SK-N-SH (cell line): ENCODE results near the gene LCOR. TPM values are rescaled to one million over a fixed set of nuclear protein-coding genes. Genes with fewer than 3 reads are reported as not detected.

Experiments
- CTCF ChIA-PET: fragments of 300-600, 350-600 bp; formaldehyde crosslinking; extraction: SDS; loops from one replicate; lab custom pipeline; 2021; lab: Yijun Ruan, JAX
- POLR2A ChIA-PET: fragments of 350-600 bp; sonication (Branson Sonifier 250); formaldehyde crosslinking; extraction: SDS; loops from one replicate; lab custom pipeline; 2020; ENCODE audit warnings: antibody characterized with exemption, inconsistent platforms; lab: Yijun Ruan, JAX
- DNase-seq: peaks from one replicate; pipeline ENCODE4 v3.0.0; 2012
- H2AFZ ChIP-seq: fragments of 200-600 bp; sonication (generic); 2 replicates; pipeline ENCODE4 v1.8.1; 2016; ENCODE audit warnings: antibody characterized with exemption, mild to moderate bottlenecking, low read depth
- H3F3A ChIP-seq: fragments of 200-600 bp; sonication (generic); replicated peaks from 2 replicates; pipeline ENCODE3; 2016; ENCODE audit warnings: antibody characterized with exemption, mild to moderate bottlenecking; ENCODE audit not compliant: insufficient read depth
- H3K27ac ChIP-seq, 2 experiments: fragments of 200-500 bp in 1 of 2; fragments of 200-600 bp in 1 of 2; sonication (Bioruptor generic) in 1 of 2; sonication (generic), shearing (Covaris generic) in 1 of 2; 2 replicates each; pipeline versions ENCODE4 v1.5.1 to v1.6.1; 2014 to 2016; ENCODE audit warnings: low read depth in 2 of 2, inconsistent platforms in 1 of 2, low read length in 1 of 2, mild to moderate bottlenecking in 1 of 2, mixed read lengths in 1 of 2
- H3K27me3 ChIP-seq: fragments of 200-600 bp; sonication (generic), shearing (Covaris generic); 2 replicates; pipeline ENCODE4 v1.6.1; 2016; ENCODE audit warnings: mixed run types; ENCODE audit not compliant: insufficient read depth
- H3K36me3 ChIP-seq, 2 experiments: fragments of 200-500 bp in 1 of 2; fragments of 200-600 bp in 1 of 2; sonication (Bioruptor generic) in 1 of 2; sonication (generic) in 1 of 2; replicated peaks in 1 of 2; 2 replicates each; pipeline versions ENCODE3 to v1.5.1; 2014 to 2016; ENCODE audit warnings: low read length in 1 of 2, mild to moderate bottlenecking in 1 of 2; ENCODE audit not compliant: insufficient read depth in 2 of 2, control insufficient read depth in 1 of 2
- H3K4me1 ChIP-seq, 2 experiments: fragments of 200-500 bp in 1 of 2; fragments of 200-600 bp in 1 of 2; sonication (Bioruptor generic) in 1 of 2; sonication (generic), shearing (Covaris generic) in 1 of 2; 2 replicates each; pipeline versions ENCODE4 v1.5.1 to v1.6.1; 2014 to 2016; ENCODE audit warnings: low read depth in 1 of 2, low read length in 1 of 2, mixed run types in 1 of 2; ENCODE audit not compliant: insufficient read depth in 2 of 2, control insufficient read depth in 1 of 2
- H3K4me2 ChIP-seq: fragments of 200-600 bp; sonication (generic), shearing (Covaris generic); 2 replicates; pipeline ENCODE4 v1.6.1; 2017; ENCODE audit warnings: mixed run types
- H3K4me3 ChIP-seq, 2 experiments: fragments of 200-500 bp in 1 of 2; fragments of 200-600 bp in 1 of 2; sonication (Bioruptor generic) in 1 of 2; sonication (generic), shearing (Covaris generic) in 1 of 2; 2 replicates each; pipeline versions ENCODE4 v1.5.1 to v1.8.1; 2014 to 2016; ENCODE audit warnings: low read depth in 2 of 2, inconsistent platforms in 1 of 2, low read length in 1 of 2, mild to moderate bottlenecking in 1 of 2, mixed read lengths in 1 of 2, moderate library complexity in 1 of 2
- H3K79me2 ChIP-seq: fragments of 200-600 bp; sonication (generic); 2 replicates; pipeline ENCODE4 v1.8.1; 2017; ENCODE audit warnings: mild to moderate bottlenecking; ENCODE audit not compliant: insufficient read depth
- H3K9ac ChIP-seq: fragments of 200-600 bp; sonication (generic); 2 replicates; pipeline ENCODE4 v1.6.1; 2017; ENCODE audit warnings: mixed run types
- H3K9me2 ChIP-seq: fragments of 200-600 bp; sonication (generic); 2 replicates; pipeline ENCODE4 v1.6.1; 2017; ENCODE audit warnings: mixed run types
- H3K9me3 ChIP-seq: fragments of 200-600 bp; sonication (generic); 2 replicates; pipeline ENCODE4 v1.6.1; 2017; ENCODE audit warnings: mixed run types, mild to moderate bottlenecking, moderate library complexity
- H4K20me1 ChIP-seq: fragments of 200-600 bp; sonication (generic); 2 replicates; pipeline ENCODE4 v1.6.1; 2017; ENCODE audit warnings: mild to moderate bottlenecking, mixed run types; ENCODE audit not compliant: insufficient read depth
- EP300 ChIP-seq, 2 experiments: IDR thresholded peaks; 2 replicates each; pipeline versions ENCODE4 v1.4.0 to v1.6.1; 2012; ENCODE audit warnings: borderline replicate concordance in 1 of 2, low read depth in 1 of 2, low read length in 1 of 2
- EZH2phosphoT487 ChIP-seq: fragments of 200-600 bp; sonication (generic); IDR thresholded peaks from 2 replicates; pipeline ENCODE4 v1.6.1; 2017; ENCODE audit warnings: low read depth, mixed run types, mild to moderate bottlenecking, antibody characterized with exemption, moderate library complexity, borderline replicate concordance
- FOSL2 ChIP-seq: IDR thresholded peaks from 2 replicates; pipeline ENCODE4 v1.4.0; 2012; ENCODE audit warnings: low read depth, mild to moderate bottlenecking, moderate library complexity, borderline replicate concordance
- GABPA ChIP-seq: IDR thresholded peaks from 2 replicates; pipeline ENCODE4 v1.4.0; 2012; ENCODE audit warnings: low read depth, mild to moderate bottlenecking
- GATA2 ChIP-seq: sonication (generic); formaldehyde crosslinking; IDR thresholded peaks from 2 replicates; pipeline ENCODE4 v1.5.0; 2020; ENCODE audit warnings: mild to moderate bottlenecking, missing genetic modification reagents
- JUND ChIP-seq: IDR thresholded peaks from 2 replicates; pipeline ENCODE4 v1.4.0; 2012
- MEF2A ChIP-seq: IDR thresholded peaks from 2 replicates; pipeline ENCODE4 v1.4.0; 2012; ENCODE audit warnings: low read depth, borderline replicate concordance
- NRF1 ChIP-seq: IDR thresholded peaks from 2 replicates; pipeline ENCODE4 v1.6.1; 2012; ENCODE audit warnings: low read depth, mild to moderate bottlenecking, low read length
- RAD21 ChIP-seq: IDR thresholded peaks from 2 replicates; pipeline ENCODE4 v1.6.1; 2012; ENCODE audit warnings: mild to moderate bottlenecking, low read length
- RFX5 ChIP-seq: IDR thresholded peaks from 2 replicates; pipeline ENCODE4 v1.6.1; 2012; ENCODE audit warnings: mild to moderate bottlenecking, improper control_type of control experiment, low read length
- RXRA ChIP-seq: IDR thresholded peaks from 2 replicates; pipeline ENCODE4 v1.4.0; 2012; ENCODE audit warnings: low read depth, mild to moderate bottlenecking, borderline replicate concordance
- SIN3A ChIP-seq: IDR thresholded peaks from 2 replicates; pipeline ENCODE4 v1.6.1; 2012; ENCODE audit warnings: low read depth, mild to moderate bottlenecking, low read length, moderate library complexity, borderline replicate concordance
- SMC3 ChIP-seq: IDR thresholded peaks from 2 replicates; pipeline ENCODE4 v1.6.1; 2012; ENCODE audit warnings: low read depth, low read length, improper control_type of control experiment
- TEAD4 ChIP-seq: IDR thresholded peaks from 2 replicates; pipeline ENCODE4 v1.4.0; 2012; ENCODE audit warnings: mild to moderate bottlenecking, borderline replicate concordance; ENCODE audit not compliant: insufficient read depth
- WGBS: methylation state at CpG from one replicate; pipeline ENCODE4 v1.1.6; 2017; ENCODE audit warnings: low lambda C conversion rate; 5-methylcytosine and 5-hydroxymethylcytosine counted together
- polyA plus RNA-seq, 3 experiments: library from polyadenylated mRNA; depleted of rRNA; stranded (reverse); fragments of >200 nt; gene quantifications; 2 replicates each; pipeline ENCODE4 v1.2.3, GENCODE V29; 2012
- TF ChIP-seq, protein P1 (sequence below): IDR thresholded peaks from 2 replicates; pipeline ENCODE4 v1.4.0; 2012; ENCODE audit warnings: low read depth
- TF ChIP-seq, protein P2 (sequence below): IDR thresholded peaks from 2 replicates; pipeline ENCODE4 v1.6.1; 2012; ENCODE audit warnings: mild to moderate bottlenecking, low read depth, low read length, moderate library complexity
- TF ChIP-seq, protein P3 (sequence below): IDR thresholded peaks from 2 replicates; pipeline ENCODE4 v1.4.0; 2012; ENCODE audit warnings: low read depth, borderline replicate concordance
- TF ChIP-seq, protein P4 (sequence below): fragments of 200-600 bp; sonication (generic); IDR thresholded peaks from 2 replicates; pipeline ENCODE4 v1.6.1; 2017; ENCODE audit warnings: antibody characterized with exemption, mild to moderate bottlenecking, moderate library complexity
- TF ChIP-seq, protein P5 (sequence below): fragments of 150-350 bp; IDR thresholded peaks from 2 replicates; pipeline ENCODE4 v1.6.1; 2016; ENCODE audit warnings: mild to moderate bottlenecking, low read depth, low read length
- TF ChIP-seq, protein P6 (sequence below): IDR thresholded peaks from 2 replicates; pipeline ENCODE4 v1.4.0; 2012; ENCODE audit warnings: low read depth, borderline replicate concordance

The LCOR gene
- polyA plus RNA-seq, 1 of the 3 experiments (the other 2 are of a cell fraction), result 1.9 TPM

DNA sequence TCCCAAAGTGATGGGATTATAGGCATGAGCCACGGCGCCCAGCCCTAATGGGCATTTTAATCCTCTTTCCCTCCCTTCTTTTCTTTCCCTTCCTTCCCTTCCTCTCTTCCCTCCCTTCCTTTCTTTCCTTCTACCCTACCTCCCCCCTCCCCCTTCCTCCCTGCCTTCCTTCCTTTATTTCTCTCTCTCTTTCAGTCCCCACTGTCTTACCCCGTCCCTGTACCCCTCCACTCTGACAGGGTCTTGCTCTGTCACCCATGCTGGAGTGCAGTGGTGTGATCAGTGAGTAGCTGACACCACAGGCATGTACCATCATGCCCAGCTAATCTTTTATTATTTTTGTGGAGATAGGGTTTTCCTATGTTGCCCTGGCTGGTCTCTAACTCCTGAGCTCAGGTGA, 24.2 kb downstream of the LCOR start:
- Histone ChIP-seq H3F3A (peaks cover 10% of the 10 kb centered on the region), H3K9me2 (no peaks in the 10 kb centered on the region), H3K9ac (no peak overlapping the region), H3K4me1 (peaks cover 0 to 4% of the 10 kb centered on the region in 2 experiments; a peak in 3 of 4 replicates), H3K4me2 (no peak overlapping the region), H3K36me3 (peaks cover 0 to 15% of the 10 kb centered on the region in 2 experiments), H3K27ac (no peak overlapping the region), H3K79me2 (peaks cover 100% of the 10 kb centered on the region), H4K20me1 (peaks cover 74% of the 10 kb centered on the region), H3K4me3 (no peak overlapping the region), H3K27me3 (no peaks in the 10 kb centered on the region), H2AFZ (no peak overlapping the region), H3K9me3 (no peaks in the 10 kb centered on the region)
- ChIA-PET CTCF (no interaction called here), POLR2A (no interaction called here)
- 98% methylated on average over 3 of the region's 3 CpGs for WGBS
- no peak for DNase-seq
- TF ChIP-seq JUND, result no peak
- TF ChIP-seq, protein P1, sequence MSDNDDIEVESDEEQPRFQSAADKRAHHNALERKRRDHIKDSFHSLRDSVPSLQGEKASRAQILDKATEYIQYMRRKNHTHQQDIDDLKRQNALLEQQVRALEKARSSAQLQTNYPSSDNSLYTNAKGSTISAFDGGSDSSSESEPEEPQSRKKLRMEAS, result no peak
- TF ChIP-seq TEAD4, result no peak
- TF ChIP-seq, protein P2, sequence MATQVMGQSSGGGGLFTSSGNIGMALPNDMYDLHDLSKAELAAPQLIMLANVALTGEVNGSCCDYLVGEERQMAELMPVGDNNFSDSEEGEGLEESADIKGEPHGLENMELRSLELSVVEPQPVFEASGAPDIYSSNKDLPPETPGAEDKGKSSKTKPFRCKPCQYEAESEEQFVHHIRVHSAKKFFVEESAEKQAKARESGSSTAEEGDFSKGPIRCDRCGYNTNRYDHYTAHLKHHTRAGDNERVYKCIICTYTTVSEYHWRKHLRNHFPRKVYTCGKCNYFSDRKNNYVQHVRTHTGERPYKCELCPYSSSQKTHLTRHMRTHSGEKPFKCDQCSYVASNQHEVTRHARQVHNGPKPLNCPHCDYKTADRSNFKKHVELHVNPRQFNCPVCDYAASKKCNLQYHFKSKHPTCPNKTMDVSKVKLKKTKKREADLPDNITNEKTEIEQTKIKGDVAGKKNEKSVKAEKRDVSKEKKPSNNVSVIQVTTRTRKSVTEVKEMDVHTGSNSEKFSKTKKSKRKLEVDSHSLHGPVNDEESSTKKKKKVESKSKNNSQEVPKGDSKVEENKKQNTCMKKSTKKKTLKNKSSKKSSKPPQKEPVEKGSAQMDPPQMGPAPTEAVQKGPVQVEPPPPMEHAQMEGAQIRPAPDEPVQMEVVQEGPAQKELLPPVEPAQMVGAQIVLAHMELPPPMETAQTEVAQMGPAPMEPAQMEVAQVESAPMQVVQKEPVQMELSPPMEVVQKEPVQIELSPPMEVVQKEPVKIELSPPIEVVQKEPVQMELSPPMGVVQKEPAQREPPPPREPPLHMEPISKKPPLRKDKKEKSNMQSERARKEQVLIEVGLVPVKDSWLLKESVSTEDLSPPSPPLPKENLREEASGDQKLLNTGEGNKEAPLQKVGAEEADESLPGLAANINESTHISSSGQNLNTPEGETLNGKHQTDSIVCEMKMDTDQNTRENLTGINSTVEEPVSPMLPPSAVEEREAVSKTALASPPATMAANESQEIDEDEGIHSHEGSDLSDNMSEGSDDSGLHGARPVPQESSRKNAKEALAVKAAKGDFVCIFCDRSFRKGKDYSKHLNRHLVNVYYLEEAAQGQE, result no peak
- TF ChIP-seq MEF2A, result no peak
- TF ChIP-seq, protein P3, sequence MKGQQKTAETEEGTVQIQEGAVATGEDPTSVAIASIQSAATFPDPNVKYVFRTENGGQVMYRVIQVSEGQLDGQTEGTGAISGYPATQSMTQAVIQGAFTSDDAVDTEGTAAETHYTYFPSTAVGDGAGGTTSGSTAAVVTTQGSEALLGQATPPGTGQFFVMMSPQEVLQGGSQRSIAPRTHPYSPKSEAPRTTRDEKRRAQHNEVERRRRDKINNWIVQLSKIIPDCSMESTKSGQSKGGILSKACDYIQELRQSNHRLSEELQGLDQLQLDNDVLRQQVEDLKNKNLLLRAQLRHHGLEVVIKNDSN, result no peak
- no peak for TF ChIP-seq FOSL2
- no peak for TF ChIP-seq SIN3A
- TF ChIP-seq, protein P4, sequence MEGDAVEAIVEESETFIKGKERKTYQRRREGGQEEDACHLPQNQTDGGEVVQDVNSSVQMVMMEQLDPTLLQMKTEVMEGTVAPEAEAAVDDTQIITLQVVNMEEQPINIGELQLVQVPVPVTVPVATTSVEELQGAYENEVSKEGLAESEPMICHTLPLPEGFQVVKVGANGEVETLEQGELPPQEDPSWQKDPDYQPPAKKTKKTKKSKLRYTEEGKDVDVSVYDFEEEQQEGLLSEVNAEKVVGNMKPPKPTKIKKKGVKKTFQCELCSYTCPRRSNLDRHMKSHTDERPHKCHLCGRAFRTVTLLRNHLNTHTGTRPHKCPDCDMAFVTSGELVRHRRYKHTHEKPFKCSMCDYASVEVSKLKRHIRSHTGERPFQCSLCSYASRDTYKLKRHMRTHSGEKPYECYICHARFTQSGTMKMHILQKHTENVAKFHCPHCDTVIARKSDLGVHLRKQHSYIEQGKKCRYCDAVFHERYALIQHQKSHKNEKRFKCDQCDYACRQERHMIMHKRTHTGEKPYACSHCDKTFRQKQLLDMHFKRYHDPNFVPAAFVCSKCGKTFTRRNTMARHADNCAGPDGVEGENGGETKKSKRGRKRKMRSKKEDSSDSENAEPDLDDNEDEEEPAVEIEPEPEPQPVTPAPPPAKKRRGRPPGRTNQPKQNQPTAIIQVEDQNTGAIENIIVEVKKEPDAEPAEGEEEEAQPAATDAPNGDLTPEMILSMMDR, result no peak
- no peak for TF ChIP-seq EZH2phosphoT487
- no peak for TF ChIP-seq RFX5
- TF ChIP-seq, protein P5, sequence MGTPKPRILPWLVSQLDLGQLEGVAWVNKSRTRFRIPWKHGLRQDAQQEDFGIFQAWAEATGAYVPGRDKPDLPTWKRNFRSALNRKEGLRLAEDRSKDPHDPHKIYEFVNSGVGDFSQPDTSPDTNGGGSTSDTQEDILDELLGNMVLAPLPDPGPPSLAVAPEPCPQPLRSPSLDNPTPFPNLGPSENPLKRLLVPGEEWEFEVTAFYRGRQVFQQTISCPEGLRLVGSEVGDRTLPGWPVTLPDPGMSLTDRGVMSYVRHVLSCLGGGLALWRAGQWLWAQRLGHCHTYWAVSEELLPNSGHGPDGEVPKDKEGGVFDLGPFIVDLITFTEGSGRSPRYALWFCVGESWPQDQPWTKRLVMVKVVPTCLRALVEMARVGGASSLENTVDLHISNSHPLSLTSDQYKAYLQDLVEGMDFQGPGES, result no peak
- TF ChIP-seq RAD21, result no peak
- no peak for TF ChIP-seq GABPA
- TF ChIP-seq GATA2 (CRISPR knock-in tag), result no peak
- TF ChIP-seq, protein P6, sequence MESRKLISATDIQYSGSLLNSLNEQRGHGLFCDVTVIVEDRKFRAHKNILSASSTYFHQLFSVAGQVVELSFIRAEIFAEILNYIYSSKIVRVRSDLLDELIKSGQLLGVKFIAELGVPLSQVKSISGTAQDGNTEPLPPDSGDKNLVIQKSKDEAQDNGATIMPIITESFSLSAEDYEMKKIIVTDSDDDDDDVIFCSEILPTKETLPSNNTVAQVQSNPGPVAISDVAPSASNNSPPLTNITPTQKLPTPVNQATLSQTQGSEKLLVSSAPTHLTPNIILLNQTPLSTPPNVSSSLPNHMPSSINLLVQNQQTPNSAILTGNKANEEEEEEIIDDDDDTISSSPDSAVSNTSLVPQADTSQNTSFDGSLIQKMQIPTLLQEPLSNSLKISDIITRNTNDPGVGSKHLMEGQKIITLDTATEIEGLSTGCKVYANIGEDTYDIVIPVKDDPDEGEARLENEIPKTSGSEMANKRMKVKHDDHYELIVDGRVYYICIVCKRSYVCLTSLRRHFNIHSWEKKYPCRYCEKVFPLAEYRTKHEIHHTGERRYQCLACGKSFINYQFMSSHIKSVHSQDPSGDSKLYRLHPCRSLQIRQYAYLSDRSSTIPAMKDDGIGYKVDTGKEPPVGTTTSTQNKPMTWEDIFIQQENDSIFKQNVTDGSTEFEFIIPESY, result no peak
- TF ChIP-seq NRF1, result no peak
- no peak for TF ChIP-seq EP300 (IDR thresholded peaks at IDR 0.05; ENCODE audit: borderline replicate concordance in 1 of 2, low read depth in 1 of 2, low read length in 1 of 2)
- no peak for TF ChIP-seq SMC3
- no peak for TF ChIP-seq RXRA
